Peyer's patch (tissue), 4 donors: Measurements from ENCODE around the gene TDG. TPM values are rescaled to one million over a fixed set of nuclear protein-coding genes. Genes with fewer than 3 reads are reported as not detected.

Source experiments
- DNase-seq, 3 donors: peaks; one replicate each; pipeline ENCODE4 v3.0.0-alpha.2; 2017 to 2019
- H3K27ac ChIP-seq, 4 donors: fragments of 200-600 bp; sonication (generic); one replicate each; pipeline ENCODE4 v1.5.1; 2016 to 2019
- H3K27me3 ChIP-seq, 2 donors: fragments of 200-600 bp; sonication (generic); one replicate each; pipeline ENCODE4 v1.5.1; 2019
- H3K36me3 ChIP-seq, 3 donors: fragments of 200-600 bp; sonication (generic); one replicate each; pipeline ENCODE4 v1.5.1; 2016 to 2019
- H3K4me1 ChIP-seq, 4 donors: fragments of 200-600 bp; sonication (generic); one replicate each; pipeline ENCODE4 v1.5.1; 2016 to 2019
- H3K4me3 ChIP-seq, 4 donors: fragments of 200-600 bp; sonication (generic); 1 replicate in 3 of 4; 2 replicates in 1 of 4; pipeline ENCODE4 v1.5.1; 2016 to 2019; ENCODE audit warnings: mild to moderate bottlenecking in 1 of 4
- H3K9me3 ChIP-seq, 4 donors: fragments of 200-600 bp; sonication (generic); one replicate each; pipeline ENCODE4 v1.5.1; 2016 to 2019; ENCODE audit warnings: mild to moderate bottlenecking in 1 of 4
- CTCF ChIP-seq, 6 experiments: fragments of 450-650 bp in 4 of 6; fragments of 200-600 bp in 2 of 6; sonication (generic) in 1 of 6; IDR thresholded peaks; one replicate each; pipeline ENCODE4 v1.5.1; 2017 to 2019; ENCODE audit warnings: antibody characterized with exemption in 6 of 6, mild to moderate bottlenecking in 3 of 6, moderate library complexity in 1 of 6
- POLR2A ChIP-seq, 2 donors: fragments of 450-650 bp; IDR thresholded peaks; one replicate each; pipeline ENCODE4 v1.5.1; 2017; ENCODE audit warnings: antibody characterized with exemption in 2 of 2, mild to moderate bottlenecking in 2 of 2, moderate library complexity in 2 of 2
- total RNA-seq, 4 donors: library from RNA; depleted of rRNA; stranded (reverse); fragments of >200 nt; gene quantifications; one replicate each; pipeline ENCODE4 v1.1.0, GENCODE V29; 2016

Gene TDG
- total RNA-seq, 4 donors from 2014 or later: 24.5 to 37.0 (median 31.1) TPM

GRCh38 chr12:103944964-103945363 lies 20.7 kb upstream of the TDG start:
- H3K4me1 ChIP-seq: no peaks in the 10 kb centered on the region
- peaks cover 0 to 97% (median 7%) of the 10 kb centered on the region in 3 donors for H3K36me3 ChIP-seq
- no peak overlapping the region for H3K4me3 ChIP-seq
- no peaks in the 10 kb centered on the region for H3K9me3 ChIP-seq
- DNase-seq: no peak
- no peak overlapping the region for H3K27ac ChIP-seq
- no peaks in the 10 kb centered on the region for H3K27me3 ChIP-seq
- TF ChIP-seq CTCF (IDR thresholded peaks at IDR 0.05) (no peak), POLR2A (IDR thresholded peaks at IDR 0.05) (no peak)

GRCh38 chr12:103947871-103948555 lies 17.7 kb upstream of the TDG start:
- no peak for TF ChIP-seq CTCF (IDR thresholded peaks at IDR 0.05)
- no peak for TF ChIP-seq POLR2A (IDR thresholded peaks at IDR 0.05)
- H3K9me3 ChIP-seq: no peaks in the 10 kb centered on the region
- DNase-seq: no peak
- H3K4me3 ChIP-seq: no peak overlapping the region
- H3K4me1 ChIP-seq: no peaks in the 10 kb centered on the region
- no peak overlapping the region for H3K27ac ChIP-seq
- no peaks in the 10 kb centered on the region for H3K27me3 ChIP-seq
- H3K36me3 ChIP-seq: peaks cover 0 to 96% (median 3%) of the 10 kb centered on the region in 3 donors

- Histone ChIP-seq H3K9me3 (no peaks in the 10 kb centered on the region), H3K4me1 (no peaks in the 10 kb centered on the region), H3K36me3 (peaks cover 0 to 94% (median 3%) of the 10 kb centered on the region in 3 donors), H3K4me3 (no peak overlapping the region), H3K27ac (no peak overlapping the region), H3K27me3 (no peaks in the 10 kb centered on the region)
- no peak for DNase-seq
- TF ChIP-seq POLR2A (IDR thresholded peaks at IDR 0.05): no peak
- TF ChIP-seq CTCF (IDR thresholded peaks at IDR 0.05): no peak
Observed at GRCh38 chr12:103948746-103949406, 16.8 kb upstream of the TDG start.

- no peak overlapping the region for H3K4me3 ChIP-seq
- no peak for TF ChIP-seq POLR2A (IDR thresholded peaks at IDR 0.05)
- no peak for TF ChIP-seq CTCF (IDR thresholded peaks at IDR 0.05)
- H3K27me3 ChIP-seq: no peaks in the 10 kb centered on the region
- H3K9me3 ChIP-seq: no peaks in the 10 kb centered on the region
- peaks cover 0 to 13% (median 3%) of the 10 kb centered on the region in 4 donors for H3K4me1 ChIP-seq
- H3K27ac ChIP-seq: no peak overlapping the region
- H3K36me3 ChIP-seq: peaks cover 0 to 58% (median 0%) of the 10 kb centered on the region in 3 donors
- DNase-seq: no peak
Observed at GRCh38 chr12:103952497-103952896, 13.2 kb upstream of the TDG start.

GRCh38 chr12:103955811-103956508 lies 9.7 kb upstream of the TDG start:
- TF ChIP-seq CTCF (IDR thresholded peaks at IDR 0.05): no peak
- TF ChIP-seq POLR2A (IDR thresholded peaks at IDR 0.05): no peak
- H3K4me3 ChIP-seq: peak overlapping the region; percentile 59 to 89 (median 80)
- H3K27ac ChIP-seq: peak overlapping the region in 3 of 4 donors; percentile 84 to 91 (median 87)
- H3K9me3 ChIP-seq: no peaks in the 10 kb centered on the region
- H3K27me3 ChIP-seq: no peaks in the 10 kb centered on the region
- H3K4me1 ChIP-seq: peaks cover 0 to 13% (median 3%) of the 10 kb centered on the region in 4 donors
- no peak for DNase-seq
- peaks cover 0 to 27% (median 0%) of the 10 kb centered on the region in 3 donors for H3K36me3 ChIP-seq
